Mammary microvascular endothelial cell (primary cell): Measurements from ENCODE around the gene IRF2BP2. TPM values are rescaled to one million over a fixed set of nuclear protein-coding genes. Genes with fewer than 3 reads are reported as not detected.

Experiments used
- total RNA-seq: library from RNA; depleted of rRNA; stranded (reverse); fragments of >200 nt; gene quantifications from 2 replicates; pipeline ENCODE4 v1.2.3, GENCODE V29; 2015

The IRF2BP2 gene
- 67.1 and 77.2 TPM in 2 replicates for total RNA-seq

GRCh38 chr1:234610061-234610665 is at the start of gene IRF2BP2:
Gene IRF2BP2 (minus strand): TSS chr1:234610178. CDS start chr1:234609494, 684 bp downstream.

Other genes with a start within 250 kb of the IRF2BP2 start
- 36.3 and 37.7 TPM in 2 replicates for gene COA6, start 236.7 kb downstream of the IRF2BP2 start, total RNA-seq
- gene TARBP1, start 131.0 kb downstream of the IRF2BP2 start, total RNA-seq: 10.9 and 17.9 TPM in 2 replicates